GM21619 (cell line): ENCODE results near the gene BOK.

Source experiments
- ATAC-seq: cut with Tn5 transposase; IDR thresholded peaks from one replicate; pipeline ENCODE4 v1.9.1; 2021; ENCODE audit not compliant: unreplicated experiment

BOK gene

DNA sequence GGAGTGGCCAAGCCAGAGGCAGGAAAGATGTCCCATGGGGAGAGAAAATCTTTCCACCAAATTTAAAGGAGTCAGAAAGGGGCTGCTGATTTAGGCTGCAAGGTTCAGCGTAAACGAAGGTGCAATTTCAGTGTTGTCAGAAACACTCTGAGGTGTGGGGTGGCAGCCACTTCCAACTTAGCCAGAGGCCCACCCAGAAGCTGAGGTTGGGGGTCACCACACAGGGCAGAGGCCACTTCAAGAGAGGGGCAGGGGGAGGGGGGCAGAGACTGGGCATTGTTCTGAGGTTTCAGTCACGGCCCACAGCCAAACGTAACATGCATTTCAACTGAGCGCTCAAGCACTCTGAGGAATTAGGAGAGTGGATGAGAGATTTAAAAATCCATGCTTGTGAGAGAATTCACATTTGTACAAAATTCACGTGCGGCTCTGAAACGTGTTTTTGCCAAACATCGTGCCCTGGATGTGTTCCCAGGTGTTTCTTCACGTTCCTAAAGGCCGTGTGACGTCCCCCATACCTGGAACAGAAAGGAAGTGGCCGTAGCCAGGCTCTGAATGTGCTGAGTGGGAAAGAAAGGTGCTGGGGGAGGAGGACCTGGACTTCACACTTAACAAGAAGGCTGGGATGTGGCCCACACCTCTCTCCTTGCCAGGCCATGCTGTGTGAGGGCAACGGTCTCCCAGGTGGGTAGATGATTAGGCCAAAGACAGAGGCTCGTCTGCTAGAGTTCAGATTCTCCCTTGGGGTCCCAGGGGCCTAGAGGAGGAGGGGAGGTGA is 19.5 kb upstream of the BOK start:
- no peak for ATAC-seq

DNA sequence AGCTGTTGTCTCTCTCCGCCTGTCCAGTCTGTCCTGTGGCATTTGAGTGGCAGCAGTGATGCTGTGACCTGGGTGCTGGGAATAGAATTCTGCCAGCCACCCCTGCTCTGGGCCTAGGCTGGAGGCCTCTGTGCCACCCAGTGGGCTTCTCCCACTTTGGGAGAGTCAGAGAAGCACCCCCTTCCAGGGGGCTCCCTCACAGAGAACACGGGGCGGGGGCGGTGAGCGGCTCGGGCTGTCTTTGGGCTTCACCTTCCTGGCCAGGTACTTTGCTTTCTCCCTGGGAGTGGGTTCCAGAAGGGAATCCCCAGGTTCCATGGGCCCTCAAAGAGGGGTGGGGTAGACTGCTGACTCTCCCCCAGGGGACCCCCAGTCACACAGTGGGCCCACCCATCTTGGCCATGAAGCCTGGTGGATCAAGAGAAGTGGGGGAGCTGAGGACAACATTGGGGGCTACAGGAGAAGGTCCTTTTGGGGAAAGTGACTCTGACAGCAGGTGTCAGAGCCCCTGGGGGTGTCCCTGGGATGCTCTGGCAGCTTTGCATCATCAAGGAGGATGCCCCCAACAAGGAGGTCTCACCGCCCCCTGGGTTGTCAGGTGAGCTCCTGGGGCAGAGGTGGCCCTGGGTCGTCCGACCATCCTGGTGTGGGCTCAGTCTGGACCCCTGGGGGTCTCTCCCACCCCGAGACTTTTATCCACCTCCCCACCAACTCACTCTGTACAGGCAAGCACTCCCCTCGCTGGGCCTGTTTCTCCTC is 18.8 kb upstream of the BOK start:
- no peak for ATAC-seq

DNA sequence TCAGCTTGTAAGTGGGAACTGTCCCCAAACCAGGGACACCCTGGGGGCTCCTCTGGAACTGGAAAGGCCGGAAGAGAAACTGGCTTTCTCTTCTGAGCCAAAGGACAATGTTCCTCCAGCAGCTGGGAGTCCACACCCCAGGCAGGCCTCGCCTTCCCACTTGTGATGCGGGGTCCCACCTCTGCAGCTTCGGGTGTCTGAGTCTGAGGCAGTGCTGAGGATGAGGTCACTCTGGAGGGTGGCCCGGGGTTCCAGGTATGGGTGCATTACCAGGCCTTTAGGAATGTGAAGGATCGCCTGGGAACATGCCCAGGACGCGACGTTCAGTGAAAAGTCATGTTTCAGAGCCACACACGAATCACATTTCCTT is 18.2 kb upstream of the BOK start:
- no peak for ATAC-seq

DNA sequence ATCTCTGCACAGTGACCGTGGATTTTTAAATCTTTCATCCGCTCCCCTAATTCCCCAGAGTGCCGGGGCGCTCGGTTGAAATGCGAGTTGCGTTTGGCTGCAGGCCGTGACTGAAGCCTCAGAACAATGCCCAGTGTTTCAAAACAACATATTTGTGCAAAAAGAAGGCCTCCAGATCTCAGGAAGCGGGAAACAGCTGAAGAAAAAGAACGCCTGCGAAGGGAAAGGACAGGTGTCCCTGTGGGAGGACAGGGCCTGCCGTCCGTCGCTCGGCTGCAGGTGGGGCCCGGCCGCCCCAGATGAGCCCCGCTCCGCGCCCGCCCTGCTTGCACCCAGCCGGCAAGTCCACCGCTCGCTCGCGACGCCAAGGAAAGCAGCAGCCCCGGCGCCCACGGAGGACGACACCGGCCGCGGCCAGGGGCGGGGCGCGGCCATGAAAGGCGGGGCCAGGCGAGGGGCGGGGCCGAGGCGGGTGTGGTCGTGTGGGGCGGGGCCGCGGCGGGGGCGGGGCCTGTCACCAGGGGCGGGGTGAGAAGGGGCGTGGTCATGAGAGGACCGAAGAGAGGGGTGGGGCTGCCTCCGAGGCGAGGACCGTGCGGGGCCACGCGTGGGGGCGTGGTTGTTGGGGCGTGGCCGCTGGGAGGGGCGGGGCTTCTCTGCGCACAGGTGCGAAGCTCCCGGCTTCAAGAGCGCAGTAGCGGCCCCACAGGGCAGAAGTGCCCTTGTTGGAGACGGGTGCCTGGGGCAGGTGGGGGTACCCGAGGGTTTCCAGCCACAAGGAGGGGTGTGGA is 17.6 kb upstream of the BOK start:
- ATAC-seq: no peak

DNA sequence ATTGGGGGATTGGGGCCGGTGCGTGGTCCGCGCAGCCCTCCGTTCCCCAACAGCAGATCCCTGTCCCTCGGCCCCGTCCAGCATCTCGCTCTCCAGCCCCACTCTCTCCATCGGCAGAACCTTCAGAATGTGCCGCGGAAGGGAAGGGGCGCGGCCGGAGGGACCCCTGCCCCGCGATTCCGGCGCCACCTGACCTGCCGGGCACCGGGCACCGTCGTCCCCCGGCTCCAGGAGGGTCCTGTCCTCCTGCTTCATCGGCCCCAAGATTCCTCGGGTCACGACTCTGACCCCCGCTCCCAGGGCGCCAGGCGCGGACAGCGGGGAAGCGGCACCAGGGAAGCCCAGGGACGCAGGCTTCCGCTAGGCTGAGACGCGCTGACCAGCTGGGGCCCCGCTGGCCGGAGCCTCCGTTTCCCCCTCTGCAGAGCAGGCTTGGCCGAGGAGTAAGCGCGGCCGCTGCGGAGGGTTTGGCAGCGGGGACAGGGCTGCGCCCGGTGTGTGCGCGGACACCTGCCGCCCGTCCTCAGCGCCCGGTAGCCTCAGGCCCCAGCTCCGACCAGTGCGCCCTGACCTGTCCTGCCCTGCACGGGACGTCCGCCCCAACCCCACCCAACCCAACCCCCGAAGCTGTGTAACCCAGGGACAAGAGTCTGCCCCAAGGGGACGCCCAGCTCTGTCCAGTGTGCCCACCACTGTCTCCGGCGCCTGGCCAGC is 16.8 kb upstream of the BOK start:
- no peak for ATAC-seq

DNA sequence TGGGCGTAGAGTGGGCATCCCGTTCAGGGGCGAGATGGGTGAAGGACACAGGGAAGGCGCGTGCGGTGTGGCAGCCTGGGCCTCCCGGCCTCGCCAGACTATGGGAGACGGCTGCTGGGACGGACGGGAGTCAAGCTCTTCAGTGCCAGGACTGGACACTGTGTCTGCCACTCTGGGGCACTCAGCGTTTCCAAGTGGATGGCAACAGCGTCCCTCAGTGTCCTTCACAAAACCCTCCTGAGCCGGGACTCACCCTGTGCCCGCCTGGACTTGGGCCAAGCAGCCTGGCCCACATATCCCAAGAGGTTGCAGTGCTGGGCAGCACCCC is 16.3 kb upstream of the BOK start:
- no peak for ATAC-seq

DNA sequence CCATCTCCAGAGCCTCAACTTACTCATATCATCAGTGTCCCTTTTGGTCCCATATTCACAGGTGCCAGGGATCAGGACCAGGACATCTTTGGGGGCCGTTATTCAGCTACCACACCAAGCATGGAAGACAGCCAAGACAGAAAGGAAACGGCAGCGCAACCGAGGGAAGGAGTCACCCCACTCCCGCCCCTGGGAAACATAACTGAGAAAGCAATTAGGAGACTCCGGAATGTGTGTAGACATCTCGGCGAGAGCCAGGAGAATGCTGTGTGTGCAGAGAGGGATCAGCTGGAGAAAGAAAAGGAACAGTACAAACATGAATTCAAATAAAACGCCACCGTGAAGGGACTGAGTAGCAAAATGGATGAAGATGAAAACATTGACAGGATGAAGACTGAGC is 13.4 kb upstream of the BOK start:
- ATAC-seq: no peak

DNA sequence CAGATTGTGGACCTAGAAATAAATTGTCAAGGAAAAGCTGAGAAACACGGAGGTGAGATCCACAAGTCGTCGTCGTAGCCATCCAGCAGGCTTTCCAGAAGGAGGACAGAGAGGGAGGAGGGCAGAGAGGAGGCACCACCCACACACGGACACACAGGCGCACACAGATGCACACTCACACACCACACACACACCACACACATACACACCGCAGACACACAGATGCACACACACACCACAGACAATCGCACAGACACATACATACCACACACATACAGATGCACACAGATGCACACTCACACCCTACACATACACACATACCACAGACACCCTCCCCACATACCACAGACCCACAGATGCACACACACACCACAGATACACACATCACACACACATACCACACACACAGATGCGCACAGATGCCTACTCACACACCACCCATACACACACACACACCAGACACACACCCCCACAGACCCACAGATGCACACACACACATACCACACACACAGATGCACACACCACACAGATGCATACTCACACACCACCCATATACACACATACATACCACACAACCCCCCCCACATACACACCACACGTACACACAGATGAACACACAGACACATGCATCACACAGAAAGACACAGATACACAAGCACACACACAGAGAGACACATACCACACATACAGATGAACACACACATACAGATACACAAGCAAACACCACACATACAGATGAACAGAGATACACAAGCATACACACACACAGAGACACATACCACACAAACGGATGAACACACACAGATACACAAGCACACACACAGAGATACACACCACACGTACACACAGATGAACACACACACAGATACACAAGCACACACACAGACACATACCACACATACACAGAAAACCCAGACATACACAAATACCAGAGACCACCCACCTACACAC is 12.7 kb upstream of the BOK start:
- no peak for ATAC-seq

DNA sequence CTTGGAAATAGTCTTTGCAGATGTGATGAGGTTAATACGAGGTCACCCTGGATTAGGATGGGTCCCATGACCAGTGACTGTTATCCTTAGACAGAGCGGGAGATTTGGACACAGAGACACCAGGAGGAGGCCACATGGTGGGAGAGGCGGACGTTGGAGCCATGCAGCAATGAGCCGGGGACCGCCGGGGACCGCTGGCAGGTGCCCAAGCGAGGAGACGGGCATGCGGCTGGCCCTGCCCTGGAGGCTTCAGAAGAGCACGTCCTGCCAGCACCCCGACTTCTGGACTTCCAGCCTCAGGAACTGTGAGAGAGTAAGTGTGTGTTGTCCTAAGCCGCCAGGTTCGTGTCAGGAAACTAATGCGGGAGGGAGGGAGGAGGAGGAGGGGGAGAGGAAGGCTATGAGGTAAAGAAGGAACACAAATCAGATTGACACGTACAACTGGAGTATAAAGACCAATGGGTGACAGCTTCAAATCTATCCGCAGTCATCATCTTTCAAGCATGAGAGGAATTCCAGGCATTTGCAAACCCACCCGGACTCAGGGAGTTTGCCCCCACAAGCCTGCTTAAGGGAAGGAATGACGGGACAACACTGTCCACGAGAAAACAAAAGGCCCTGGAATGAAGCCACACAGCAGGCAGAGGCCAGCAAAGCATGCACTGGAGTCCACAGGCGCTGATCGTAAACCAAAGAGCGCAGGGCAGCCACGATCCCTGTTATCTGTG is 11.6 kb upstream of the BOK start:
- no peak for ATAC-seq

DNA sequence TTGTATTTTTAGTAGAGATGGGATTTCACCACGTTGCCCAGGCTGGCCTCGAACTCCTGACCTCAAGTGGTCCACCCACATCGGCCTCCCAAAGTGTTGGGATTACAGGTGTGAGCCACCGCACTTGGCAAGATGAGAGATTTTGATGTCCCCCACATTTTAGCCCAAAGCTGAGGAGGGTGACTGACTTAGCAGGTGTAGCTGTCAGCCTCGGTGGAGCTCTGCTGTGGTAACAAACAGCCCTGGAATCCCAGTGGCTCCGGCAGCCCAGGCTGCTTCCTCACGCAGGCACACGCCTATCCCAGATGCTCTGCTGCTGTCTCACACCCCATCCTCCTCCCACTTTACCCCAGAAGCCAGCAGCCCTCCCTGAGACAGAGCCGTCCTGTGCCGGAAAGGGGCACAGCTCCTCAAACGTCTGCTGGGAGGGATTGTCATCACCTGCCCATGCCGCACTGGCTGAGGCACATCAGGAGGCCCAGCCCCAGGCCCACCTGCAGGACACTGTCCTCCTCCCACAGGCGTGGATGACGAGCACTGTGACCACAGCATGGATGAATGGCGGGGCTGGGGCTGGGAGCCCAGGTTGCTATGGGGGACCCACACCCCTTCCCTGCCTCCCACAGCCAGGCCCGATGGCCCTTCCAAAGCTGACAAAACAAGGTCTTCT is 10.6 kb upstream of the BOK start:
- ATAC-seq: no peak

DNA sequence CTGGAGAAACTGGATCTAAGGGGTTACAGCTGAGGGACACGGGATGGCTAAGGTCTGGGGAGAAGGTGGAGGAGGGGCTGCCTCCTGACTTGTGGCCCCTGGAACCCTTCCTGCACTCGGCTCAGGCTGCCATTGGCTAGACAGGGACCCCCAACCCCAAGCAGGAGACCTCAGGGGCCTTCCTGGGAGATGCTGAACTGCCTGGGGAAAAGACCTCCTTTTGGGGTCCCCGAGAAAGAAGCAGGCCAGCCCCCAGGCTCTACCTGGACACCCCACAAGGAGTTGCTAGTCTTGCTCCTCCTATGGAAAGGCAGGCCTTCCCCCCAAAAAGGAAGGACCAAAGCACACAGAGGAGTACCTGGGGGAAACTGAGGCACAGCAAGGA is 10.1 kb upstream of the BOK start:
- no peak for ATAC-seq

DNA sequence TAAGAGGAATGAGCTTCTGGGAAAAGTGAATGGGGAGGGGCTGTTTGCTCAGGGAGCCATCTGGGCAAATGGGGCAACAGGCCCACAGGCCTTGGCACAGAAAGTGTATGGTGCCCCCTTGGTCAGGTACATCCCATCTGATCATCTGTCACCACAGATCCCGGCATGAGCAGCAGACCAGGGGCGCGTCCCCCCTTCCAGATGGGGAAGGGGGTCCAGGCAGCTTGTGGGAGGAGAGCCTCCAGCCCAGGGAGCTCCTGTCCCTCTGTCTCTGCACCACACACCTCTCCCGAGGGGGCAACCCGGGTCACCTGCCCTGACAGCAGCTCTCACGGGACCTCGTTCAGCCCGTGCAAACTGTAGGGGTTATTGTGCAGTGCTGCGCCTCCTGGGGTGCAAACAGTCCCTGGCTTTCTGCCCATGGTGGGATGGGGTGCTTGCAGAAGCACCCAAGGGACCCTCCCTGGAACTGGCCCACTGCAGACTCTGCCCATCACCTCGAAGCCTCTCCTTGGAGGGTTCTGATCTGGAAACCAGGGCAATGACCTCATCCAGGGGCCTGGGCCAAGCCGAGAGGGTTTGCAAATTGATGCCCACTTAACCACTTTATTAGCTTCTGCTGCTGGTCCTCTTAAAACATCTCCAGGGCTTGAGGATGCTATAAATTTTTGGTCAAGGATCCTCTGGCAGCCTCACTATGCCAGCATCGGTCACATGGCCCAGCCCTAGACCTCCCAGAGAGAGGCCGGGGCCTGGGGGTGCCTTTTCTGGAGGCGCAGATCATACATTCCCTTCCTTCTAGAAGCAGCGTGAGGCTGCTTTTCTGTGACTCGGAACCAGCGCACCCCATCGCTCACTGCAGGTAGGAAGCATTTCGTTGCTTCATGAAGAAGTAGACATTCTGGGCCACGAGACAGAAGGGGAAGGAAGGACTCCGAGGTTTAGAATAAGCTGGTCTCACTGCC is 7.6 kb upstream of the BOK start:
- no peak for ATAC-seq

DNA sequence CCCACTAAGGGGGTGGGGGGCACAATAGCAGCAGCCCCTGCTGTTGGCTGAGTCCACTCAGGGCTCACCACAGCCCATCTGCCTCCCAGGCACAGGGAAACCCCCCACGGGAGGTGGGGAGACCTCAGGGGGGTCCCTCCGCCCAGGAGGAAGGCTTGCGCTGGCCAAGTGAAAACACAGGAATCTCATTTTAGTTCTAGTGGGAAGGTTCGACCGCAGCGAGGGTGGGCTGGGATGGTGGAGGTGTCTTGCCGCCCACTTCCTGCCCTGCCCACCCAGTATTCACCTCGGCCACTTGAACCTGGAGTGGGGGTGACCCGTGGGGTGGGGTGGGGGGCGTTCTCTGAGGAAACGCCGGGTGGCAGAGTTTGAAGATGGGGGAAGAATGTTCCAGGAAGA is 6.9 kb upstream of the BOK start:
- ATAC-seq: no peak

DNA sequence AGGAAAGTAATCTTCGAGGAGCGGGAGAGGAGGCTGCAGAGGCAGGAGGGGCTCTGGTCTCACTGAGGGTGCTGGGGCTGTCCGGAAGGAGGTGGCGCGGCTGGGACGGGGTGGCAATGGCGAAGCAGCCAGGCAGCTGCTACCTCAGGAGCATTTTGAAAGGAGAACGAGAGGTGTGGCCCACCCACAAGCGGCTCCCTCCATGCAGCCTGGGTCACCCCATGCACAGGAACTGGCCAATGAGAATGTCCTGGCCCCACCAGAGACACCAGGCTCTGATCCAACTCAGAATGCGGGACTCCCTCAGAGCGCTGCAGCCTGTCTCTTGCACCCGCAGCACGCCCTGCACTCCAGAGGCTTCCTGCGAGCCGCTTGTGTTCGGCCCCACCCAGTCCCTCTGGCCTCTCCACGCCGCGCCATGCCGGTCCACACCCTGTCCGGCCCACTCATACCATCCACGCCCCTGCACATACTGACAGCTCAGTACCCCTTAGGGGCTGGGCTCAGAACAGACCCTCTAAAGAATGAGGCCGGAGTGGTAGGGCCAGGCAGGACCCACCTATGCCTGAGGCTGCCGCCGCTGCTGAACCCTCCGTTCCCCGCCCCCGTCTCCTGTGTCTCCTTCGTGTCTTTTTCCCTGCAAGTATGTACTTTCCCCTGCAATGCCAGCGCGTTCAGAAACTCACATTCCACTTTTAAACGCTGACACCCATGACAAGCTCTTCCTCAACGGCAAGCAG is 6.4 kb upstream of the BOK start:
- no peak for ATAC-seq

DNA sequence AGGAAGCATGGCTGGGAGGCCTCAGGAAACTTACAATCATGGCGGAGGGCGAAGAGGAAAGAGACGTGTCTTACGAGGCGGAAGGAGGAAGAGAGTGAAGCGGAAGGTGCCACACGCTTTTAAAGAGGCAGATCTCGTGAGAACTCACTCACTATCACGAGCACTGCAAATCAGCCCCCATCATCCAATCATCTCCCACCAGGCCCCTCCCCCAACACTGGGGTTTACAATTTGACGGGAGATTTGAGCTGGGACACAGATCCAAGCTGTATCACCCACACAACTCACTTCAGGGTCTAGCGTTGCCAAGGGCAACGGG is 5.1 kb upstream of the BOK start:
- no peak for ATAC-seq

DNA sequence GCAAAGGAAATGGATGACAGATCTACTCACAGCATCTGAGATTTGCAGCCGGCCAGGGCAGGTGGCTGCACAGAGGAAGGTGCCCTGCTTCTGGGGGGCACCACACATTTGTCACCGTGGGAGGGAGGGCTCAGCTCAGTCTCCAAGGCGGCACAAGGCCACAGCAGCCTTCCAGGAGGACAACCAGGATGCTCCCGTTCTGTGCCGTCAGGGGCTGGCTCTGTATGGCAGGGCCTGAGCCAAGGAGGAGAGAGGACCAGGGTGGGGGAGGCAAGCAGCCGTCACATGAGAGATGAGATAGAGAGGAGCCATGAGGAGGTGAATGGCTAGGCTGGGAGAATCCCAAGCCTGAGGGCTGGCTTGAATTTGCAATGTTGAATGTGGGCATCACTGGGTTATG is 4.6 kb upstream of the BOK start:
- ATAC-seq: no peak

DNA sequence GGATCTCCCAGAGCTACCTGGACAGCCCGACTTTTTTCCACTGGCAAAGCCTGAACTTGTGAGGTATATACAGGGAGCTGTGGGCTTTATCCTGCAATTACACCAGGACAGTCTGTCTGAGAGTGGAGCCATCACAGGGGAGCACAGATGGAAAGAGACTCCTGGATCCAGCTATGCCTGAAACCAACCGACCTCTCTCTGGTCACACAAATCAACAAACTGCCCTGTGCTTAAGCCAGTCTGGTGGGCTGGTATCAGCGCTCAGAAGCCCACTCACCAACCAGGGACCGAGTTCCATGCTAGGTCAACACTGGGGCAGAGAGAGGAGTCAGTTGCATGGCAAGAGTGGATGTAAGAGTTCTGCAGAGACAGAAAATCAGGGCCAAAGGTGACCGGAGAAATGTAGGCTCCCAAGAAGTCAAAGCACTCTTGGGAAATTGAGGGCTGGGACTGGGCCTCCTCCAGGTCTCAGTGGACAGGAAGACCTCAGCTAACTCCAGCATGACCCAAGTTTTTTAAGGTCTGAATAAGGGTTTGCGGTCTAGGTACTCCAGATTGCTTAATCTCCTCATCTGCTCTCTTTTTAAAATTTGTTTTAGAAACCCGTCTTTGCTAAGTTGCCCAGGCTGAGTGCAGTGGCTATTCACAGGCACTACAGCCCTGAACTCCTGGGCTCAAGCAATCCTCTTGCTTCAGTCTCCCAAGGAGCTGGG is 3.8 kb upstream of the BOK start:
- ATAC-seq: no peak
